Activated T-cell treated with anti-CD3 and anti-CD28 coated beads, Interleukin-2, amount 50 U/mL, for 24 hours (primary cell): ENCODE measurements around the gene OPTN.

Experiments
- DNase-seq: peaks from one replicate; pipeline ENCODE4 v3.0.0-alpha.2; 2020
- H3K27ac Mint-ChIP-seq: 2 replicates; pipeline ENCODE4 v1.8.0; 2020; ENCODE audit warnings: mild to moderate bottlenecking, mixed read lengths
- H3K27me3 Mint-ChIP-seq: 2 replicates; pipeline ENCODE4 v1.8.0; 2020; ENCODE audit warnings: mixed read lengths
- H3K36me3 Mint-ChIP-seq: 2 replicates; pipeline ENCODE4 v1.8.0; 2020; ENCODE audit warnings: low read depth, mixed read lengths
- H3K4me1 Mint-ChIP-seq: 2 replicates; pipeline ENCODE4 v1.8.0; 2020; ENCODE audit warnings: low read depth, mixed read lengths
- H3K4me3 Mint-ChIP-seq: 2 replicates; pipeline ENCODE4 v1.8.0; 2020; ENCODE audit warnings: mild to moderate bottlenecking, moderate library complexity, mixed read lengths
- H3K9me3 Mint-ChIP-seq: 2 replicates; pipeline ENCODE4 v1.8.0; 2020; ENCODE audit warnings: mixed read lengths

Gene OPTN

DNA sequence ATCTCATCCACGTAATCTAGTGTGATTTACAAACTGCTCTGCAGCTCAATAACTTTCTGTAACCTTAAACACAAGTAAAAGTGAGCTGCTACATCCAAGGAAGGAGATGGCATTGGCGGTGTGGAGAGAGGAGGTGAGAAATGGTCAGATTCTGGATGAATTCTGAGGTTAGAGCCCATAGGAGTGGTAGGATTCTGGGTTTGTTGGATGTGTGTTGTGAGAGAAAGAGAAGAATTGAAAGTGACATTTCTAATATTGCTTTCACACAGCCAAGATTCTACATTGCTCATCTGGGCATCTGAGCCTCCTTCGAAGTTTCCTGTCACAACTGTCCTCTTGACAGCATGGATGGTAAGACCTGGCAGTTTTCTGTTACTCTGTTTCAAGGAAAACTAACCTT lies 63.9 kb downstream of the OPTN start:
- H3K4me3 Mint-ChIP-seq, result peak overlapping the region; percentile 45
- H3K27ac Mint-ChIP-seq, result no peak overlapping the region
- peaks cover 65% of the 10 kb centered on the region for H3K36me3 Mint-ChIP-seq
- DNase-seq, result no peak
- no peaks in the 10 kb centered on the region for H3K9me3 Mint-ChIP-seq
- H3K4me1 Mint-ChIP-seq, result peaks cover 39% of the 10 kb centered on the region
- H3K27me3 Mint-ChIP-seq, result no peaks in the 10 kb centered on the region

DNA sequence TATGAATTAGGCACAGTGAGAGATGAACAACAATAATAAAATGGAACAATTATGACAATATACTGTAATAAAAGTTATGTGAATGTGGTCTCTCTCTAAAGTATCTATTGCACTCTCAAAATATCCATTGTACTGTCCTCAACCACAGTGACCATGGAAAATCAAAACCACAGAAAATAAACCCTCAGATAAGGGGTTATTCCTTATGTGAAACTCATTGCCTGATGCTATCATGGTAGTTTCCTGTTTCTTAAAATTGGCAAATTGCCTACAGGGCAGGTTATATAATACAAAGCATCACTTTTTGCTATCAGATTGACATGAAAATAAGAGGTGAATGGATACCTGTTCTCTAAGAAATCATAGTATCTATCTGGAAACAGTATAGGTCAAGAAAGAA lies 65.2 kb downstream of the OPTN start:
- no peak for DNase-seq
- H3K4me1 Mint-ChIP-seq, result peaks cover 35% of the 10 kb centered on the region
- H3K27ac Mint-ChIP-seq, result no peak overlapping the region
- H3K36me3 Mint-ChIP-seq, result peaks cover 77% of the 10 kb centered on the region
- no peak overlapping the region for H3K4me3 Mint-ChIP-seq
- no peaks in the 10 kb centered on the region for H3K9me3 Mint-ChIP-seq
- H3K27me3 Mint-ChIP-seq, result no peaks in the 10 kb centered on the region

DNA sequence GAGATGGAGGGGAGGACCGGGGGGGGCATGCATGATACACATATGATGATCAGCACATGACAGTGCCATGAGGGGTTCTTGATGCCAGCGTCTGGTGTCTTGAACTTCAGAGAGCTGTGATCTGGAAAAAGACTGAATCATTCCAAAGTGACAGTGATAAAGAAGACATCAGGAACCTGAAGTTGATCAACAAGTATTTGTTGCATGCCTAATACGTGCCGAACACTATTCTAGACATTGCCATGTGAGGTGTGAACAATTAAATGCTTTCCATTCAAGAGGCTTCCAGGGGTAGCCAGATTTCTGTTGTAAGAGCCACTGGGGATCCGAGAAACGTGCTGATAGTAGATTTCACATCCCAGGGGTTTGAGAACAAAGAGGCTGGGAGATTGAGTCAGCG lies 67.6 kb downstream of the OPTN start:
- no peak overlapping the region for H3K4me3 Mint-ChIP-seq
- no peak overlapping the region for H3K27ac Mint-ChIP-seq
- no peak for DNase-seq
- no peaks in the 10 kb centered on the region for H3K9me3 Mint-ChIP-seq
- H3K4me1 Mint-ChIP-seq, result peaks cover 18% of the 10 kb centered on the region
- H3K27me3 Mint-ChIP-seq, result no peaks in the 10 kb centered on the region
- H3K36me3 Mint-ChIP-seq, result peaks cover 89% of the 10 kb centered on the region

DNA sequence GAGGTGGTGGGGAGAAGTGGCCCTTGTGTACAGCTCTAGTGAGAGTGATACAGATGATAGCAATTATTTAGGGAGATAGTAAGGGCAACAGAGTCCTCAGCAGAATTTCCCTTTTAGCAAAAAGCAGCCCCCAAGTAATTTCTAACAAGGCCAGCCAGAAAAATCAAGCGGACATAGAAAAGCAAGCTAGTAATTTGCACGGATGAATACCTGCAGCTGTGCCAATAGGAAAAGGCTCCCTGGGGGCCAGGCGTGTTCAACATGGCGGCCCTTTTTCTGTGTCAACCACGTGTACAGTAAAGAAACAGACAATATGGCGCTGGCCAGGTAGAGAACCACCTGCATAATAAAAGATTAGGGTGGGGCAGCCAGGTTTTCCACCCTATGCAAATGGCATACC lies 68.8 kb downstream of the OPTN start:
- Mint-ChIP-seq H3K4me3 (no peak overlapping the region), H3K9me3 (no peaks in the 10 kb centered on the region), H3K27me3 (no peaks in the 10 kb centered on the region), H3K4me1 (peaks cover 9% of the 10 kb centered on the region), H3K27ac (no peak overlapping the region), H3K36me3 (peaks cover 93% of the 10 kb centered on the region)
- DNase-seq, result no peak

DNA sequence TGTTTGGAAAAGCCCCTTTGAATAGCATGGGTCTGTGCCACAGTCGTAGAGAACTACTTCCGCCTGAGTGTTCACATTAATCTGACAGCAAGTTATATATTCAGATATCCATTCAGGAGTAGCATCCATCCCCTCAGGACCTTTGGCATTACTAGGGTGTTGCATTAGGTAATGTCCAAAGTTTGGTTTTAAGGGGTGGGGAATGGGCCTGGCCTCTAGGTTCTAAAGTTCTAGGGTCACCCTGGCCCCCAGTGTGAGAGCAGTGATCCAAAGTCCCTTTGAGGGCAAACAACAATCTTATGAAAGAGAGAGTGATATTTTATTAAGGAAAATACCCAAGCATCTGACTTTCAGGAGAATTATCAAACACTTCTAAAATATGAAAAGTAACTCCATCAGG lies 73.7 kb downstream of the OPTN start:
- H3K27me3 Mint-ChIP-seq, result no peaks in the 10 kb centered on the region
- H3K9me3 Mint-ChIP-seq, result no peaks in the 10 kb centered on the region
- no peak overlapping the region for H3K27ac Mint-ChIP-seq
- no peak overlapping the region for H3K4me3 Mint-ChIP-seq
- peaks cover 95% of the 10 kb centered on the region for H3K36me3 Mint-ChIP-seq
- H3K4me1 Mint-ChIP-seq, result no peaks in the 10 kb centered on the region
- DNase-seq, result no peak

DNA sequence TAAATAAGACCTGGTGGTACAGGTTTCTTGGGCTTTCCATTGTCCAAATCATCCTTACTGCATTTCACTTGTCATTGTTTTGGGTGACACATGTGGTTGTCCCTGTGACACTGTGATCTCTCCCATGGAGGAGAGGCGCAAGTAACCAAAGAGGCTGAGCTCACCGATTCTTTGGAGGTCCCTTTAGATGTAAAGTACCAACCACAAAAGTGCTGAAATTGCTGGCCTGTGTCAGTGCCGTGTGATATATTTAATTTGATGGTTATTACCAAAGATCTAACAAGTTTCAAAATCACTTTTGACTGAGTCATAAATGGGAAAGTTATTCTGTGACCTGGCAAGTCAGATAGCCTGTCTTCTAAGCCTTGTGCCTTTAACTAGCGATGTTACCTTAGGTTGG lies 80.8 kb downstream of the OPTN start:
- H3K4me3 Mint-ChIP-seq, result no peak overlapping the region
- H3K27ac Mint-ChIP-seq, result peak overlapping the region; percentile 30
- H3K4me1 Mint-ChIP-seq, result peaks cover 12% of the 10 kb centered on the region
- no peaks in the 10 kb centered on the region for H3K27me3 Mint-ChIP-seq
- H3K9me3 Mint-ChIP-seq, result no peaks in the 10 kb centered on the region
- peaks cover 98% of the 10 kb centered on the region for H3K36me3 Mint-ChIP-seq
- DNase-seq, result no peak

DNA sequence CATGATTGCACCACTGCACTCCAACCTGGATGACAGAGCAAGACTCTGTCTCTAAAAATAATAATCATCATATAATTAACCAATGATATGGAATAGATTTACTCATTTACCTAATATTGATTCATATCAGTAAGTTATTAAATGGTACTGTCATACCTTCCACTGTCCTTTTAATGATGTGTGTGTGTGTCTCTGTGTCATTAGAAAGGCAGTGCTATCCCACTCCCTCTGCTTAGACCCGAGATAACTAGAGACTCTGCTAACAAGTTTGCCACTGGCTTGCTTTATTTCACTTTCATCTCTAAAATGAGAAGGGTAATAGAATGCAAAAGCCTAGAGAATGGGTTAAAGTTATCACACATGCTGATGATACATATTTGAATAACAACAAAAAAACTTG lies 82.5 kb downstream of the OPTN start:
- Mint-ChIP-seq H3K4me3 (no peak overlapping the region), H3K9me3 (no peaks in the 10 kb centered on the region), H3K36me3 (peaks cover 99% of the 10 kb centered on the region), H3K4me1 (peaks cover 12% of the 10 kb centered on the region), H3K27ac (no peak overlapping the region), H3K27me3 (no peaks in the 10 kb centered on the region)
- DNase-seq, result no peak

DNA sequence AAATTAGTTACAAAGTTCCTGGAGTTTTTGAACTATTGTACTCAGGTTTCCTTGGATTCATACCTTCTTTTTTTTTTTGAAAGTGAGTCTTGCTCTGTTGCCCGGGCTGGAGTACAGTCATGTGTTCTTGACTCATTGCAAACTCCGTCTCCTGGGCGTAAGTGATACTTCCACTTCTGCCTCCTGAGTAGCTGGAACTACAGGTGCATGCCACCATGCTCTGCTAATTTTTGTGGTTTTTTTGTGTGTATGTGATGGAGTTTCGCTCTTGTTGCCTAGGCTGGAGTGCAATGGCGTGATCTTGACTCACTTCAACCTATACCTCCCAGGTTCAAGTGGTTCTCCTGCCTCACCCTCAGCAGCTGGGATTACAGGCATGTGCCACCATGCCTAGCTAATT lies 83.7 kb downstream of the OPTN start:
- Mint-ChIP-seq H3K4me1 (peaks cover 12% of the 10 kb centered on the region), H3K9me3 (no peaks in the 10 kb centered on the region), H3K36me3 (peaks cover 99% of the 10 kb centered on the region), H3K27me3 (no peaks in the 10 kb centered on the region), H3K4me3 (no peak overlapping the region), H3K27ac (no peak overlapping the region)
- DNase-seq, result no peak

DNA sequence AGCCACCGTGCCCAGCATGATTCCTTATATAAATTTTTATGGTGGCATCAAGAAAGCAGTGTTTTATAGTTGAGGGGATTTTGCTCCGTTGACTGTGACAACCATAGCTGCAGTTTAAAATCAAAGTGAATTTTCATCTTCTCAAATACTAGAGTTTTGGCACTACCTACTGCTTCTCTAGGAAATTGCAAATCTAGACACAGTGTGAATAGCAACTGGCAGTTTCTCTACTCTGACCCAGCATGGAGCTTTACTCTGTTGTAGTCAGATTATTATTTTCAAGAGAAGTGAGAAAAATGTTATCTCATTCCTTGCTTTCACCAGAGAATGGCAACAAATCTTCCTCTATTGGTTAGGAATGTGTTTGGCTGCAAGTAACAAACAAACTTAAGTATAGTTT lies 84.3 kb downstream of the OPTN start:
- no peaks in the 10 kb centered on the region for H3K27me3 Mint-ChIP-seq

DNA sequence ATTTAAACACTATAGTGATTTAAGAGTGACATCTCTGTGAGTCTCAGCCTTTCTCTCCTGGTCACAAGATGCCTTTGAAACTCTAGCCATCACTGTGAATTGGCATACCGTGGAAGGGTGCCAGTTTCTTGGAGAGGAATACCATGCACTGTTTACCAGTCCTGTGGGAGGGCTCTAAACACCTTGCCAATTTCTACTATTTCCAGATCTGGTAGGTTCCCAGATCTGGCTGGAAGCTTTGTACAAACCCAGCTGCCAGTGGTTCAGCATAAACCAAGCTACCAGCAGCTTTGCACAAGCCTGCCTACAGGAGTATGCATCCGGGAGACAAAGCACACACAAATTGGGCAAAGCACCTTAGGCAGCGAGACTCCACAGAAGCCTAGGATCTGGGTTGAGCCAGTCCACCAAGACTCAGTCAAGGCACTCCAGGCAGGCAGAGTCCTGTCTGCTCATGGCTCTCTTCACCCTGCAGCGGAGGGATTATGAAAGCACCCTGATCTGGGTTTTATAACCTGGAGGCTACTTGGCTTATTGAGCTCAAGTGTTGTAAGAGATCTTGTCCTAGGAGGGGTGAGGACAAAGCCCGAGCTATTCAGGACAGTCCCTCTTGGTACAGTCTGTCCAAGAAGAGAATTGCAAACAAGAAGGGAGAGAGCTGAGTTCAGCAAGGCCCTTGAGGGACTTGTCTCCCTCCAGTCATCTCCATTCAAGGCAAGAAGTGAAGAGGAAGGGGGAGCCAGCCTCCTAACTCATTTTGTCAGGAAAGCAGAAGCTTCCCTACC lies 85.0 kb downstream of the OPTN start:
- DNase-seq, result no peak
- H3K4me1 Mint-ChIP-seq, result peaks cover 12% of the 10 kb centered on the region
- H3K9me3 Mint-ChIP-seq, result no peaks in the 10 kb centered on the region
- no peak overlapping the region for H3K4me3 Mint-ChIP-seq
- no peaks in the 10 kb centered on the region for H3K27me3 Mint-ChIP-seq
- H3K36me3 Mint-ChIP-seq, result peaks cover 99% of the 10 kb centered on the region
- no peak overlapping the region for H3K27ac Mint-ChIP-seq

More for the DNA sequence above, 84.3 kb downstream of the OPTN start:
- Mint-ChIP-seq H3K36me3 (peaks cover 99% of the 10 kb centered on the region), H3K4me1 (peaks cover 12% of the 10 kb centered on the region), H3K9me3 (no peaks in the 10 kb centered on the region), H3K27ac (no peak overlapping the region), H3K4me3 (no peak overlapping the region)
- no peak for DNase-seq

DNA sequence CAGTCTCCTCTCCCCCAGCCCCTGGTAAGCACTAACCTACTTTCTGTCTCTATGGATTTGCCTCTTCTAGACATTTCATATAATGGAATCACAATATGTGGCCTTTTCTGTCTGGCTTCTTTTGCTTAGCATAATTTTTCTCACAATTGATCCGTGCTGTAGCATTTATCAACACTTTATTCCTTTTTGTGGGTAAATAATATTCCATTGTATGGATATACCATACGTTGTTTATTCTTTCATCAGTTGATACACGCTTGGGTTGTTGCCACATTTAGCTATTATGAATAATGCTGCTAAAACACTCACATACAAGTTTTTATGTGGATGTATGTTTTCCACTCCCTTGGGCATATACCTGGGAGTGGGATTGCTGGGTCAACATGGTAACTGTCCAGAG lies 87.2 kb downstream of the OPTN start:
- Mint-ChIP-seq H3K4me3 (no peak overlapping the region), H3K27me3 (no peaks in the 10 kb centered on the region), H3K27ac (no peak overlapping the region), H3K4me1 (no peaks in the 10 kb centered on the region), H3K9me3 (no peaks in the 10 kb centered on the region), H3K36me3 (peaks cover 98% of the 10 kb centered on the region)
- no peak for DNase-seq
